ENCODE measurements around the gene TLE4.
A peak's percentile ranks its signal among the peaks of the same experiment; 100 is the strongest.

Gene TLE4

GRCh38 chr9:79694208-79694607 lies 122.4 kb downstream of the TLE4 start:
- no peak for DNase-seq

- no peak for DNase-seq
These were observed 123.1 kb downstream of the TLE4 start for GRCh38 chr9:79694676-79695400.

- peak; percentile 32 for DNase-seq
These were observed 123.9 kb downstream of the TLE4 start for GRCh38 chr9:79695531-79696175.

GRCh38 chr9:79698967-79699366 lies 127.2 kb downstream of the TLE4 start:
- no peak for DNase-seq

GRCh38 chr9:79699479-79699878 lies 127.7 kb downstream of the TLE4 start:
- DNase-seq = no peak

- no peak for DNase-seq
These were observed 129.0 kb downstream of the TLE4 start for GRCh38 chr9:79700607-79701360.

GRCh38 chr9:79701651-79702050 lies 129.9 kb downstream of the TLE4 start:
- peak; percentile 10 for DNase-seq

GRCh38 chr9:79705704-79706103 lies 133.9 kb downstream of the TLE4 start:
- no peak for DNase-seq

- DNase-seq = no peak
These were observed 134.7 kb downstream of the TLE4 start for GRCh38 chr9:79706512-79706911.

- no peak for DNase-seq
These were observed 135.8 kb downstream of the TLE4 start for GRCh38 chr9:79707589-79707988.

- no peak for DNase-seq
These were observed 136.8 kb downstream of the TLE4 start for GRCh38 chr9:79708541-79708940.

- no peak for DNase-seq
These were observed 138.2 kb downstream of the TLE4 start for GRCh38 chr9:79709743-79710674.

- no peak for DNase-seq
These were observed 140.1 kb downstream of the TLE4 start for GRCh38 chr9:79711874-79712273.

GRCh38 chr9:79719021-79719420 lies 147.3 kb downstream of the TLE4 start:
- no peak for DNase-seq

- DNase-seq = no peak
These were observed 148.2 kb downstream of the TLE4 start for GRCh38 chr9:79719989-79720388.

- no peak for DNase-seq
These were observed 159.6 kb downstream of the TLE4 start for GRCh38 chr9:79731171-79731890.

GRCh38 chr9:79735023-79735779 lies 163.4 kb downstream of the TLE4 start:
- no peak for DNase-seq

GRCh38 chr9:79736051-79736450 lies 164.3 kb downstream of the TLE4 start:
- no peak for DNase-seq

GRCh38 chr9:79741381-79741780 lies 169.6 kb downstream of the TLE4 start:
- no peak for DNase-seq

GRCh38 chr9:79742110-79742721 lies 170.5 kb downstream of the TLE4 start:
- no peak for DNase-seq

- DNase-seq = no peak
These were observed 172.8 kb downstream of the TLE4 start for GRCh38 chr9:79744521-79744920.
